ENCODE data around the gene CFAP58. TPM values are rescaled to one million over a fixed set of nuclear protein-coding genes. Genes with fewer than 3 reads are reported as not detected.

CFAP58 gene
- total and polyA plus RNA-seq, 2 donors (not counting 1 experiment from before 2014, with no cell fraction given): not detected

- 46% methylated on average over 15 of the region's 20 CpGs for WGBS (ENCODE audit: insufficient coverage)
- Mint-ChIP-seq H3K4me3 (peak overlapping the region; percentile 60), H3K27me3 (no peaks in the 10 kb centered on the region), H3K4me1 (peaks cover 98% of the 10 kb centered on the region), H3K27ac (peak overlapping the region; percentile 89), H3K9me3 (ENCODE audit: insufficient read depth) (no peaks in the 10 kb centered on the region)
- POLR2A ChIA-PET: interaction anchor here (1.5 to 2.1 kb wide), 2 partner anchors 10 to 21 kb away, joined by 3 to 15 read pairs; partner anchors contain the start of gene ITPRIP
- Histone ChIP-seq H3K4me3 (ENCODE audit: control extremely low read depth in 1 of 5, extremely low read depth in 1 of 5, insufficient read depth in 1 of 5, low read depth in 2 of 5, low read length in 4 of 5) (peak overlapping the region in 3 of 5 experiments; percentile 9 to 24 (median 23)), H3K36me3 (replicated peaks in 1 of 2; ENCODE audit: control extremely low read depth in 1 of 2, control insufficient read depth in 1 of 2, extremely low read depth in 1 of 2, insufficient read depth in 2 of 2, low read length in 1 of 2) (peaks cover 0 to 16% of the 10 kb centered on the region in 2 experiments), H3K9me3 (ENCODE audit: control extremely low read depth in 1 of 3, control insufficient read depth in 2 of 3, insufficient read depth in 1 of 3, low read length in 2 of 3) (peaks cover 0 to 4% (median 0%) of the 10 kb centered on the region in 3 donors), H3K4me2 (replicated peaks; ENCODE audit: low read depth, low read length, poor library complexity, severe bottlenecking) (peak overlapping the region; percentile 72), H3K9ac (ENCODE audit: low read length) (no peak overlapping the region), H2AFZ (ENCODE audit: insufficient read depth, low read depth, low read length, poor library complexity, severe bottlenecking) (no peak overlapping the region), H3K27me3 (replicated peaks in 1 of 4; ENCODE audit: control extremely low read depth in 1 of 4, control insufficient read depth in 3 of 4, insufficient read depth in 4 of 4, low read length in 3 of 4) (no peaks in the 10 kb centered on the region), H3K79me2 (ENCODE audit: control insufficient read depth, insufficient read depth, low read length) (peaks cover 100% of the 10 kb centered on the region), H3K27ac (ENCODE audit: low read length in 2 of 2) (peak overlapping the region in 1 of 2 donors; percentile 58), H4K20me1 (ENCODE audit: control insufficient read depth, insufficient read depth, low read length, poor library complexity, severe bottlenecking) (peaks cover 100% of the 10 kb centered on the region), H3K4me1 (ENCODE audit: control insufficient read depth in 2 of 2, insufficient read depth in 2 of 2, low read length in 2 of 2) (peaks cover 89 to 92% of the 10 kb centered on the region in 2 donors)
- TF ChIP-seq CTCF (IDR thresholded peaks at IDR 0.05) (no peak), EZH2 (IDR thresholded peaks at IDR 0.05; ENCODE audit: borderline replicate concordance, insufficient read depth, low read depth, low read length, poor library complexity, severe bottlenecking) (no peak)
- no peak for DNase-seq
- CTCF ChIA-PET: interaction anchor here (0.6 to 7.8 kb wide), 6 partner anchors 10 to 39 kb away, joined by 3 to 47 read pairs (median 6); partner anchors contain the start of gene ITPRIP
- ATAC-seq (ENCODE audit: low read depth): no peak
- intact Hi-C loops (cut with micrococcal nuclease): no loop called here
These were observed 25.6 kb upstream of the CFAP58 start for GRCh38 chr10:104327745-104328645.

GRCh38 chr10:104328646-104328895 lies 25.1 kb upstream of the CFAP58 start:
- peak overlapping the region; percentile 89 for H3K27ac Mint-ChIP-seq
- Histone ChIP-seq H3K36me3 (replicated peaks in 1 of 2; ENCODE audit: control extremely low read depth in 1 of 2, control insufficient read depth in 1 of 2, extremely low read depth in 1 of 2, insufficient read depth in 2 of 2, low read length in 1 of 2) (peaks cover 0 to 16% of the 10 kb centered on the region in 2 experiments), H3K4me1 (ENCODE audit: control insufficient read depth in 2 of 2, insufficient read depth in 2 of 2, low read length in 2 of 2) (peaks cover 83 to 92% of the 10 kb centered on the region in 2 donors), H3K9ac (ENCODE audit: low read length) (peak overlapping the region; percentile 24), H4K20me1 (ENCODE audit: control insufficient read depth, insufficient read depth, low read length, poor library complexity, severe bottlenecking) (peaks cover 100% of the 10 kb centered on the region), H3K4me3 (ENCODE audit: control extremely low read depth in 1 of 5, extremely low read depth in 1 of 5, insufficient read depth in 1 of 5, low read depth in 2 of 5, low read length in 4 of 5) (peak overlapping the region in 4 of 5 experiments; percentile 4 to 24 (median 14)), H3K27ac (ENCODE audit: low read length in 2 of 2) (peak overlapping the region; percentile 50 to 58), H3K27me3 (replicated peaks in 1 of 4; ENCODE audit: control extremely low read depth in 1 of 4, control insufficient read depth in 3 of 4, insufficient read depth in 4 of 4, low read length in 3 of 4) (no peaks in the 10 kb centered on the region), H3K9me3 (ENCODE audit: control extremely low read depth in 1 of 3, control insufficient read depth in 2 of 3, insufficient read depth in 1 of 3, low read length in 2 of 3) (peaks cover 0 to 4% (median 0%) of the 10 kb centered on the region in 3 donors), H3K4me2 (replicated peaks; ENCODE audit: low read depth, low read length, poor library complexity, severe bottlenecking) (peak overlapping the region; percentile 72), H2AFZ (ENCODE audit: insufficient read depth, low read depth, low read length, poor library complexity, severe bottlenecking) (no peak overlapping the region), H3K79me2 (ENCODE audit: control insufficient read depth, insufficient read depth, low read length) (peaks cover 100% of the 10 kb centered on the region)
- peaks cover 98% of the 10 kb centered on the region for H3K4me1 Mint-ChIP-seq
- DNase-seq: no peak
- peak overlapping the region; percentile 82 for H3K4me3 Mint-ChIP-seq
- ChIA-PET CTCF (interaction anchor here (0.6 to 7.8 kb wide), 5 partner anchors 10 to 39 kb away, joined by 3 to 47 read pairs (median 9); partner anchors contain the start of gene ITPRIP), POLR2A (interaction anchor here (1.5 to 2.1 kb wide), 2 partner anchors 10 to 21 kb away, joined by 3 to 15 read pairs; partner anchors contain the start of gene ITPRIP)
- no peak for ATAC-seq (ENCODE audit: low read depth)
- WGBS (ENCODE audit: insufficient coverage): no CpG with 5 or more reads among the region's 3 CpGs
- no peak for TF ChIP-seq EZH2 (IDR thresholded peaks at IDR 0.05; ENCODE audit: borderline replicate concordance, insufficient read depth, low read depth, low read length, poor library complexity, severe bottlenecking)
- no peak for TF ChIP-seq CTCF (IDR thresholded peaks at IDR 0.05)
- no peaks in the 10 kb centered on the region for H3K27me3 Mint-ChIP-seq
- no peaks in the 10 kb centered on the region for H3K9me3 Mint-ChIP-seq (ENCODE audit: insufficient read depth)
- intact Hi-C loops (cut with micrococcal nuclease): no loop called here

All from B cell (primary cell).